Activated T-helper 17 cell treated with anti-CD3 and anti-CD28 coated beads, Interleukin-2, amount 50 U/mL, for 72 hours (primary cell): ENCODE results near the gene FKBP8. TPM values are rescaled to one million over a fixed set of nuclear protein-coding genes. Genes with fewer than 3 reads are reported as not detected.

ENCODE experiments used
- ATAC-seq: fragments of 150-1000 bp; cut with Tn5 transposase; replicated peaks from 2 replicates; pipeline ENCODE4 v1.10.0; 2021; ENCODE audit warnings: mild to moderate bottlenecking, moderate library complexity
- H3K27ac Mint-ChIP-seq: one replicate; pipeline ENCODE4 v1.8.0; 2022; ENCODE audit warnings: mixed read lengths
- H3K27me3 Mint-ChIP-seq: one replicate; pipeline ENCODE4 v1.8.0; 2022; ENCODE audit warnings: mixed read lengths
- H3K36me3 Mint-ChIP-seq: one replicate; pipeline ENCODE4 v1.8.0; 2022; ENCODE audit warnings: low read depth, mild to moderate bottlenecking, mixed read lengths
- H3K4me1 Mint-ChIP-seq: one replicate; pipeline ENCODE4 v1.8.0; 2022; ENCODE audit warnings: mixed read lengths
- H3K4me3 Mint-ChIP-seq: one replicate; pipeline ENCODE4 v1.8.0; 2022; ENCODE audit warnings: mild to moderate bottlenecking, mixed read lengths
- H3K9me3 Mint-ChIP-seq: one replicate; pipeline ENCODE4 v1.8.0; 2022; ENCODE audit warnings: mixed read lengths
- total RNA-seq, 2 donors: library from RNA; stranded (reverse); gene quantifications; one replicate each; pipeline ENCODE4 v1.2.3, GENCODE V29; 2022

FKBP8 gene
- total RNA-seq, 2 donors from 2014 or later, result 222 to 320 TPM

- H3K9me3 Mint-ChIP-seq, result no peaks in the 10 kb centered on the region
- H3K27ac Mint-ChIP-seq, result no peak overlapping the region
- no peak for ATAC-seq
- H3K4me1 Mint-ChIP-seq, result peaks cover 18% of the 10 kb centered on the region
- no peaks in the 10 kb centered on the region for H3K27me3 Mint-ChIP-seq
- H3K4me3 Mint-ChIP-seq, result peak overlapping the region; percentile 20
- H3K36me3 Mint-ChIP-seq, result peaks cover 82% of the 10 kb centered on the region
Observed at GRCh38 chr19:18574691-18575291, 31.4 kb upstream of the FKBP8 start.

GRCh38 chr19:18571564-18572344, 28.4 kb upstream of the FKBP8 start, which contains the start of gene UBA52:
TSS of gene UBA52 (plus strand) at chr19:18571857. CDS start at chr19:18573301, 1,444 bp downstream.
- H3K27me3 Mint-ChIP-seq, result no peaks in the 10 kb centered on the region
- H3K4me1 Mint-ChIP-seq, result peaks cover 14% of the 10 kb centered on the region
- H3K36me3 Mint-ChIP-seq, result peaks cover 93% of the 10 kb centered on the region
- H3K9me3 Mint-ChIP-seq, result no peaks in the 10 kb centered on the region
- peak within 1 kb of the TSS; percentile 86 for H3K27ac Mint-ChIP-seq
- ATAC-seq, result peak; percentile 98
- H3K4me3 Mint-ChIP-seq, result peak within 1 kb of the TSS; percentile 88

GRCh38 chr19:18568367-18568766, 25.0 kb upstream of the FKBP8 start:
- Mint-ChIP-seq H3K9me3 (no peaks in the 10 kb centered on the region), H3K4me1 (peaks cover 14% of the 10 kb centered on the region), H3K27me3 (no peaks in the 10 kb centered on the region), H3K36me3 (peaks cover 93% of the 10 kb centered on the region), H3K4me3 (no peak overlapping the region), H3K27ac (no peak overlapping the region)
- ATAC-seq, result no peak

GRCh38 chr19:18566953-18567352, 23.6 kb upstream of the FKBP8 start:
- H3K4me1 Mint-ChIP-seq, result peaks cover 5% of the 10 kb centered on the region
- ATAC-seq, result no peak
- no peaks in the 10 kb centered on the region for H3K9me3 Mint-ChIP-seq
- H3K27me3 Mint-ChIP-seq, result no peaks in the 10 kb centered on the region
- no peak overlapping the region for H3K4me3 Mint-ChIP-seq
- no peak overlapping the region for H3K27ac Mint-ChIP-seq
- peaks cover 90% of the 10 kb centered on the region for H3K36me3 Mint-ChIP-seq

GRCh38 chr19:18562086-18562485, 18.7 kb upstream of the FKBP8 start:
- ATAC-seq, result no peak
- Mint-ChIP-seq H3K4me1 (peaks cover 5% of the 10 kb centered on the region), H3K36me3 (peaks cover 93% of the 10 kb centered on the region), H3K27ac (no peak overlapping the region), H3K4me3 (no peak overlapping the region), H3K27me3 (no peaks in the 10 kb centered on the region), H3K9me3 (no peaks in the 10 kb centered on the region)

GRCh38 chr19:18559685-18560084, 16.3 kb upstream of the FKBP8 start:
- no peaks in the 10 kb centered on the region for H3K9me3 Mint-ChIP-seq
- peak overlapping the region; percentile 98 for H3K27ac Mint-ChIP-seq
- no peaks in the 10 kb centered on the region for H3K27me3 Mint-ChIP-seq
- H3K36me3 Mint-ChIP-seq, result peaks cover 69% of the 10 kb centered on the region
- ATAC-seq, result no peak
- H3K4me1 Mint-ChIP-seq, result peaks cover 5% of the 10 kb centered on the region
- peak overlapping the region; percentile 98 for H3K4me3 Mint-ChIP-seq

- H3K36me3 Mint-ChIP-seq, result peaks cover 58% of the 10 kb centered on the region
- H3K4me1 Mint-ChIP-seq, result peaks cover 5% of the 10 kb centered on the region
- ATAC-seq, result no peak
- no peaks in the 10 kb centered on the region for H3K27me3 Mint-ChIP-seq
- peak overlapping the region; percentile 98 for H3K4me3 Mint-ChIP-seq
- H3K9me3 Mint-ChIP-seq, result no peaks in the 10 kb centered on the region
- H3K27ac Mint-ChIP-seq, result peak overlapping the region; percentile 98
Observed at GRCh38 chr19:18558604-18559003, 15.2 kb upstream of the FKBP8 start.

GRCh38 chr19:18558202-18558555, 14.8 kb upstream of the FKBP8 start:
- ATAC-seq, result peak; percentile 14
- H3K36me3 Mint-ChIP-seq, result peaks cover 54% of the 10 kb centered on the region

GRCh38 chr19:18557411-18558201, 14.2 kb upstream of the FKBP8 start, which contains the start of gene KXD1:
TSS of gene KXD1 (plus strand) at chr19:18557870. CDS start at chr19:18562057, 4,187 bp downstream.
- Mint-ChIP-seq H3K4me1 (peaks cover 5% of the 10 kb centered on the region), H3K36me3 (peaks cover 48% of the 10 kb centered on the region), H3K4me3 (peak within 1 kb of the TSS; percentile 98), H3K27ac (peak within 1 kb of the TSS; percentile 98), H3K9me3 (no peaks in the 10 kb centered on the region), H3K27me3 (no peaks in the 10 kb centered on the region)
- ATAC-seq, result peak; percentile 98

More at GRCh38 chr19:18558202-18558555, 14.8 kb upstream of the FKBP8 start:
- Mint-ChIP-seq H3K27me3 (no peaks in the 10 kb centered on the region), H3K9me3 (no peaks in the 10 kb centered on the region), H3K4me1 (peaks cover 5% of the 10 kb centered on the region), H3K27ac (peak overlapping the region; percentile 98), H3K4me3 (peak overlapping the region; percentile 98)

- H3K4me3 Mint-ChIP-seq, result no peak overlapping the region
- no peaks in the 10 kb centered on the region for H3K27me3 Mint-ChIP-seq
- no peaks in the 10 kb centered on the region for H3K36me3 Mint-ChIP-seq
- no peaks in the 10 kb centered on the region for H3K9me3 Mint-ChIP-seq
- ATAC-seq, result no peak
- no peak overlapping the region for H3K27ac Mint-ChIP-seq
- H3K4me1 Mint-ChIP-seq, result no peaks in the 10 kb centered on the region
Observed at GRCh38 chr19:18551631-18552030, 8.3 kb upstream of the FKBP8 start.

- ATAC-seq, result peak; percentile 89
- H3K27me3 Mint-ChIP-seq, result no peaks in the 10 kb centered on the region
- H3K36me3 Mint-ChIP-seq, result peaks cover 43% of the 10 kb centered on the region
Observed at GRCh38 chr19:18543814-18544475, 572 bp upstream of the FKBP8 start.

GRCh38 chr19:18541992-18542940, 1.1 kb downstream of the FKBP8 start:
- no peaks in the 10 kb centered on the region for H3K9me3 Mint-ChIP-seq
- ATAC-seq, result no peak
- peak overlapping the region; percentile 98 for H3K27ac Mint-ChIP-seq
- peaks cover 60% of the 10 kb centered on the region for H3K36me3 Mint-ChIP-seq
- peak overlapping the region; percentile 92 for H3K4me3 Mint-ChIP-seq
- peaks cover 6% of the 10 kb centered on the region for H3K4me1 Mint-ChIP-seq
- H3K27me3 Mint-ChIP-seq, result no peaks in the 10 kb centered on the region

More at GRCh38 chr19:18543814-18544475, 572 bp upstream of the FKBP8 start:
- Mint-ChIP-seq H3K4me3 (peak overlapping the region; percentile 96), H3K27ac (peak overlapping the region; percentile 97), H3K4me1 (peaks cover 6% of the 10 kb centered on the region), H3K9me3 (no peaks in the 10 kb centered on the region)
